Measurements from ENCODE around the gene UQCC2. TPM values are rescaled to one million over a fixed set of nuclear protein-coding genes. Genes with fewer than 3 reads are reported as not detected.
A peak's percentile ranks its signal among the peaks of the same experiment; 100 is the strongest.

The UQCC2 gene
- total RNA-seq, 1 donor from 2014 or later: 39.6 TPM

- Histone ChIP-seq H3K4me1 (peaks cover 34% of the 10 kb centered on the region), H3K4me3 (no peak overlapping the region), H3K27ac (no peak overlapping the region), H3K36me3 (peaks cover 12% of the 10 kb centered on the region), H3K9me3 (no peaks in the 10 kb centered on the region), H3K27me3 (ENCODE audit: low read depth) (no peaks in the 10 kb centered on the region)
- intact Hi-C loops (cut with DNase I): no loop called here
- DNase-seq: no peak
- ATAC-seq: no peak
- no peak for TF ChIP-seq CTCF (IDR thresholded peaks at IDR 0.05)
These were observed 2.3 kb upstream of the UQCC2 start for GRCh38 chr6:33713786-33714185.

GRCh38 chr6:33712914-33713313 is 1.4 kb upstream of the UQCC2 start:
- DNase-seq (no peak), ATAC-seq (no peak)
- Histone ChIP-seq H3K4me1 (peaks cover 25% of the 10 kb centered on the region), H3K27me3 (ENCODE audit: low read depth) (no peaks in the 10 kb centered on the region), H3K36me3 (peaks cover 17% of the 10 kb centered on the region), H3K9me3 (no peaks in the 10 kb centered on the region), H3K4me3 (no peak overlapping the region), H3K27ac (no peak overlapping the region)
- intact Hi-C loops (cut with DNase I): no loop called here
- no peak for TF ChIP-seq CTCF (IDR thresholded peaks at IDR 0.05)

GRCh38 chr6:33710296-33711121 is 991 bp downstream of the UQCC2 start:
- peaks cover 9% of the 10 kb centered on the region for H3K4me1 ChIP-seq
- intact Hi-C loops (cut with DNase I): no loop called here
- peaks cover 20% of the 10 kb centered on the region for H3K36me3 ChIP-seq
- ATAC-seq: no peak
- H3K4me3 ChIP-seq: peak overlapping the region; percentile 81
- DNase-seq: peak; percentile 24
- no peaks in the 10 kb centered on the region for H3K9me3 ChIP-seq
- H3K27ac ChIP-seq: peak overlapping the region; percentile 89
- TF ChIP-seq CTCF (IDR thresholded peaks at IDR 0.05): no peak
- no peaks in the 10 kb centered on the region for H3K27me3 ChIP-seq (ENCODE audit: low read depth)

- Histone ChIP-seq H3K36me3 (peaks cover 20% of the 10 kb centered on the region), H3K27me3 (ENCODE audit: low read depth) (no peaks in the 10 kb centered on the region), H3K9me3 (no peaks in the 10 kb centered on the region), H3K4me1 (peaks cover 9% of the 10 kb centered on the region), H3K27ac (no peak overlapping the region), H3K4me3 (no peak overlapping the region)
- DNase-seq (peak; percentile 14), ATAC-seq (no peak)
- TF ChIP-seq CTCF (IDR thresholded peaks at IDR 0.05): no peak
- intact Hi-C loops (cut with DNase I): no loop called here
These were observed 1.8 kb downstream of the UQCC2 start for GRCh38 chr6:33709605-33710295.

GRCh38 chr6:33708516-33709204 is 2.8 kb downstream of the UQCC2 start:
- H3K27me3 ChIP-seq (ENCODE audit: low read depth): no peaks in the 10 kb centered on the region
- ATAC-seq (no peak), DNase-seq (peak; percentile 4)
- peaks cover 20% of the 10 kb centered on the region for H3K36me3 ChIP-seq
- intact Hi-C loops (cut with DNase I): no loop called here
- TF ChIP-seq CTCF (IDR thresholded peaks at IDR 0.05): no peak
- no peak overlapping the region for H3K4me3 ChIP-seq
- H3K27ac ChIP-seq: no peak overlapping the region
- no peaks in the 10 kb centered on the region for H3K9me3 ChIP-seq
- H3K4me1 ChIP-seq: peaks cover 9% of the 10 kb centered on the region

All from lower lobe of right lung (tissue), 2 donors.